Endothelial cell of umbilical vein (primary cell): ENCODE measurements around the gene FAM13C. TPM values are rescaled to one million over a fixed set of nuclear protein-coding genes. Genes with fewer than 3 reads are reported as not detected.

Experiments
- BruUV-seq: library from RNA; stranded (reverse); fragments of 400-500 nt; replicated peaks from 2 replicates; lab custom pipeline; 2021; lab: Mats Ljungman, UMichigan
- CTCF ChIA-PET: fragments of 300-600, 350-600 bp; sonication (Branson Sonifier 250); formaldehyde crosslinking; loops from one replicate; lab custom pipeline; 2021; ENCODE audit warnings: antibody characterized with exemption, inconsistent platforms; lab: Charles Lee
- POLR2A ChIA-PET: fragments of 300-600, 350-600 bp; sonication (Branson Sonifier 250); formaldehyde crosslinking; loops from one replicate; lab custom pipeline; 2021; ENCODE audit warnings: antibody characterized with exemption, inconsistent platforms; lab: Charles Lee
- DNase-seq: peaks from one replicate; pipeline ENCODE4 v3.0.0-alpha.2; 2011; ENCODE audit warnings: low read depth, low spot score
- FAIRE-seq: peaks from 2 replicates; lab custom pipeline; 2011; peaks lifted over from hg19 to GRCh38; lab: Jason Lieb, UNC
- H2AFZ ChIP-seq: 2 replicates; pipeline ENCODE4 v1.6.0; 2012; ENCODE audit warnings: low read depth, low read length, control low read depth, inconsistent platforms
- H3K27ac ChIP-seq: 2 replicates; pipeline ENCODE4 v1.5.1; 2011; ENCODE audit warnings: low read depth, mild to moderate bottlenecking, control low read depth, low read length, moderate library complexity; ENCODE audit not compliant: insufficient read depth
- H3K27me3 ChIP-seq, 2 experiments: 2 replicates each; pipeline versions ENCODE4 v1.6.0 to v1.6.1; 2011; ENCODE audit warnings: low read length in 2 of 2, mixed read lengths in 1 of 2; ENCODE audit not compliant: control insufficient read depth in 2 of 2, insufficient read depth in 2 of 2
- H3K36me3 ChIP-seq, 2 experiments: 2 replicates in 1 of 2; 3 replicates in 1 of 2; pipeline ENCODE4 v1.5.1; 2011; ENCODE audit warnings: low read length in 2 of 2, mild to moderate bottlenecking in 1 of 2, moderate library complexity in 1 of 2; ENCODE audit not compliant: control insufficient read depth in 2 of 2, insufficient read depth in 2 of 2; ENCODE audit errors: extremely low read depth in 1 of 2
- H3K4me1 ChIP-seq: 3 replicates; pipeline ENCODE4 v1.5.1; 2011; ENCODE audit warnings: mild to moderate bottlenecking, low read length; ENCODE audit not compliant: control insufficient read depth, insufficient read depth; ENCODE audit errors: extremely low read depth
- H3K4me2 ChIP-seq: 2 replicates; pipeline ENCODE4 v1.6.1; 2011; ENCODE audit warnings: low read length, control low read depth, mixed read lengths; ENCODE audit not compliant: insufficient read depth
- H3K4me3 ChIP-seq, 3 experiments: fragments of 200-600 bp in 1 of 3; sonication (generic), shearing (Covaris generic) in 1 of 3; replicated peaks in 1 of 3; 2 replicates each; pipeline ENCODE4 v1.5.1; 2011 to 2016; ENCODE audit warnings: control low read depth in 3 of 3, low read length in 3 of 3, mild to moderate bottlenecking in 2 of 3, inconsistent platforms in 1 of 3, low read depth in 1 of 3, moderate library complexity in 1 of 3; ENCODE audit not compliant: insufficient read depth in 1 of 3
- H3K79me2 ChIP-seq: 2 replicates; pipeline ENCODE4 v1.6.0; 2012; ENCODE audit warnings: low read length, inconsistent platforms; ENCODE audit not compliant: control insufficient read depth, insufficient read depth
- H3K9ac ChIP-seq: replicated peaks from 2 replicates; pipeline ENCODE3; 2011; ENCODE audit warnings: low read length, control low read depth; ENCODE audit not compliant: insufficient read depth; ENCODE audit errors: extremely low read depth
- H3K9me1 ChIP-seq: replicated peaks from 3 replicates; pipeline ENCODE4 v1.6.0; 2011; ENCODE audit warnings: mild to moderate bottlenecking, low read length; ENCODE audit not compliant: control insufficient read depth, insufficient read depth; ENCODE audit errors: extremely low read depth
- H3K9me3 ChIP-seq: replicated peaks from 2 replicates; pipeline ENCODE4 v1.5.1; 2012; ENCODE audit warnings: low read length, inconsistent platforms; ENCODE audit not compliant: control insufficient read depth, insufficient read depth
- H4K20me1 ChIP-seq: replicated peaks from 2 replicates; pipeline ENCODE3; 2011; ENCODE audit warnings: mild to moderate bottlenecking, low read length; ENCODE audit not compliant: control insufficient read depth, insufficient read depth; ENCODE audit errors: extremely low read depth
- EZH2 ChIP-seq: IDR thresholded peaks from 2 replicates; pipeline ENCODE4 v1.6.1; 2012; ENCODE audit warnings: borderline replicate concordance, low read depth, mild to moderate bottlenecking, moderate library complexity, low read length, inconsistent platforms; ENCODE audit not compliant: severe bottlenecking
- FOS ChIP-seq: IDR thresholded peaks from 2 replicates; pipeline ENCODE4 v1.6.1; 2011; ENCODE audit warnings: mild to moderate bottlenecking, low read length, moderate library complexity, borderline replicate concordance; ENCODE audit not compliant: insufficient read depth
- GATA2 ChIP-seq: IDR thresholded peaks from 2 replicates; pipeline ENCODE4 v1.7.0; 2011; ENCODE audit warnings: low read depth, mild to moderate bottlenecking, moderate library complexity, mixed read lengths, low read length; ENCODE audit not compliant: insufficient read length, insufficient read depth
- JUN ChIP-seq: IDR thresholded peaks from 2 replicates; pipeline ENCODE4 v1.6.1; 2011; ENCODE audit warnings: borderline replicate concordance, low read depth; ENCODE audit not compliant: insufficient read length, insufficient read depth
- MYC ChIP-seq: IDR thresholded peaks from one replicate; pipeline ENCODE4 v1.6.1; 2011; ENCODE audit warnings: mild to moderate bottlenecking, low read depth, low read length
- POLR2A ChIP-seq: IDR thresholded peaks from 2 replicates; pipeline ENCODE4 v1.6.1; 2012; ENCODE audit warnings: low read depth, mild to moderate bottlenecking, control low read depth, low read length
- POLR2AphosphoS5 ChIP-seq: IDR thresholded peaks from 2 replicates; pipeline ENCODE4 v1.6.1; 2012; ENCODE audit warnings: low read depth, mild to moderate bottlenecking, control low read depth, low read length, moderate library complexity; ENCODE audit not compliant: insufficient read depth
- dilution Hi-C: fragments of 300-500 bp; cut with MboI; formaldehyde crosslinking; loops from one replicate; pipeline ENCODE4 v1.15.0; 2019; ENCODE audit warnings: low sequenced_read_pairs; ENCODE audit not compliant: extremely low pct_ligation_motif_present
- intact Hi-C: fragments of 100-400 bp; cut with micrococcal nuclease; formaldehyde crosslinking; loops from one replicate; pipeline ENCODE4 v1.10.0; 2022
- polyA plus RNA-seq, 4 experiments: library from polyadenylated mRNA; depleted of rRNA in 3 of 4; stranded (reverse) in 3 of 4; unstranded in 1 of 4; fragments of >200 nt; gene quantifications; 2 replicates each; pipeline versions ENCODE4 v1.2.1 to v1.2.3, GENCODE V29; 2011 to 2012; ENCODE audit warnings: missing spikeins in 1 of 4
- total RNA-seq: library from RNA; stranded (reverse); gene quantifications from 2 replicates; pipeline ENCODE4 v1.2.3, GENCODE V29; 2021
- TF ChIP-seq, protein P1 (sequence below): IDR thresholded peaks from 2 replicates; pipeline ENCODE4 v1.6.1; 2011; ENCODE audit not compliant: insufficient read depth, insufficient read length
- TF ChIP-seq, protein P2 (sequence below), 2 donors: IDR thresholded peaks; 1 replicate in 1 of 2; 2 replicates in 1 of 2; pipeline ENCODE4 v1.5.1; 2011; ENCODE audit warnings: low read length in 2 of 2, mild to moderate bottlenecking in 2 of 2, moderate library complexity in 2 of 2, control low read depth in 1 of 2, inconsistent platforms in 1 of 2, low read depth in 1 of 2; ENCODE audit not compliant: insufficient read depth in 1 of 2; ENCODE audit errors: extremely low read depth in 1 of 2

The FAM13C gene
- total and polyA plus RNA-seq, 2 donors (not counting 3 experiments of a cell fraction or from before 2014, with no cell fraction given): 0.03 TPM; not detected in 1

DNA sequence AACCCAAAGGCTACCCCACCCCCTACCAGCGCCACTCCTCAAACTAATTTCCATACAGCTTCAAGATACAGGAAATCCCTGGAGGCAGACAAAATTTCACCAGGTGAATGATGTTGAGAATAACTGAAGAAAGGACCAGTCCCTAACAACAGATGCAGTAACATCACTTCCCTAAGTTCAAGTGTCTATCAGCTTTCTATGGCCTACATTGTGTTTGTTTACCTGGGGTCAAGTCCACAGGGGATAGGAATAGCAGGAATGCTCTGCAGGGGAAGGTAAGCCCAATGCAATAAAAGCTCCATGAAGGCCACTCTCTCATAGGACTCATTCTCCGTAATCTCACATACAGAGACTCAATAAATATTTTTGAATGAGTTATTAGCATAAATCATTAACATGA lies 26.9 kb downstream of the FAM13C start:
- no peaks in the 10 kb centered on the region for H4K20me1 ChIP-seq
- no TSS peak for BruUV-seq
- no peak overlapping the region for H3K9ac ChIP-seq

More for the DNA sequence above, 26.9 kb downstream of the FAM13C start:
- intact Hi-C loops: no loop called here
- H3K27me3 ChIP-seq: no peaks in the 10 kb centered on the region
- ChIA-PET POLR2A (no interaction called here), CTCF (no interaction called here)
- peaks cover 2% of the 10 kb centered on the region for H3K9me3 ChIP-seq
- no peaks in the 10 kb centered on the region for H3K36me3 ChIP-seq
- H3K79me2 ChIP-seq: no peaks in the 10 kb centered on the region
- H3K4me1 ChIP-seq: no peaks in the 10 kb centered on the region
- H2AFZ ChIP-seq: no peak overlapping the region
- H3K4me2 ChIP-seq: no peak overlapping the region
- H3K9me1 ChIP-seq: no peaks in the 10 kb centered on the region
- DNase-seq (no peak), FAIRE-seq (no peak)
- H3K27ac ChIP-seq: no peak overlapping the region
- H3K4me3 ChIP-seq: no peak overlapping the region
- dilution Hi-C loops: no loop called here
- TF ChIP-seq GATA2: no peak
- TF ChIP-seq, protein P1, sequence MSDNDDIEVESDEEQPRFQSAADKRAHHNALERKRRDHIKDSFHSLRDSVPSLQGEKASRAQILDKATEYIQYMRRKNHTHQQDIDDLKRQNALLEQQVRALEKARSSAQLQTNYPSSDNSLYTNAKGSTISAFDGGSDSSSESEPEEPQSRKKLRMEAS: no peak
- TF ChIP-seq, protein P2, sequence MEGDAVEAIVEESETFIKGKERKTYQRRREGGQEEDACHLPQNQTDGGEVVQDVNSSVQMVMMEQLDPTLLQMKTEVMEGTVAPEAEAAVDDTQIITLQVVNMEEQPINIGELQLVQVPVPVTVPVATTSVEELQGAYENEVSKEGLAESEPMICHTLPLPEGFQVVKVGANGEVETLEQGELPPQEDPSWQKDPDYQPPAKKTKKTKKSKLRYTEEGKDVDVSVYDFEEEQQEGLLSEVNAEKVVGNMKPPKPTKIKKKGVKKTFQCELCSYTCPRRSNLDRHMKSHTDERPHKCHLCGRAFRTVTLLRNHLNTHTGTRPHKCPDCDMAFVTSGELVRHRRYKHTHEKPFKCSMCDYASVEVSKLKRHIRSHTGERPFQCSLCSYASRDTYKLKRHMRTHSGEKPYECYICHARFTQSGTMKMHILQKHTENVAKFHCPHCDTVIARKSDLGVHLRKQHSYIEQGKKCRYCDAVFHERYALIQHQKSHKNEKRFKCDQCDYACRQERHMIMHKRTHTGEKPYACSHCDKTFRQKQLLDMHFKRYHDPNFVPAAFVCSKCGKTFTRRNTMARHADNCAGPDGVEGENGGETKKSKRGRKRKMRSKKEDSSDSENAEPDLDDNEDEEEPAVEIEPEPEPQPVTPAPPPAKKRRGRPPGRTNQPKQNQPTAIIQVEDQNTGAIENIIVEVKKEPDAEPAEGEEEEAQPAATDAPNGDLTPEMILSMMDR (IDR thresholded peaks at IDR 0.05; ENCODE audit: extremely low read depth in 1 of 2, insufficient read depth in 1 of 2, low read depth in 1 of 2, low read length in 2 of 2): no peak
- TF ChIP-seq MYC: no peak
- TF ChIP-seq FOS: no peak
- TF ChIP-seq POLR2AphosphoS5: no peak
- TF ChIP-seq JUN: no peak
- no peak for TF ChIP-seq EZH2
- TF ChIP-seq POLR2A: no peak
